Measurements from ENCODE around the gene MSI2.
"Not testable (repeated sequence)": the region's sequence is repeated elsewhere in the genome, so short reads cannot be mapped to it uniquely, and the experiment has no call there.

The MSI2 gene
- 143 to 191 reads per million in 2 donors for total RNA-seq

DNA sequence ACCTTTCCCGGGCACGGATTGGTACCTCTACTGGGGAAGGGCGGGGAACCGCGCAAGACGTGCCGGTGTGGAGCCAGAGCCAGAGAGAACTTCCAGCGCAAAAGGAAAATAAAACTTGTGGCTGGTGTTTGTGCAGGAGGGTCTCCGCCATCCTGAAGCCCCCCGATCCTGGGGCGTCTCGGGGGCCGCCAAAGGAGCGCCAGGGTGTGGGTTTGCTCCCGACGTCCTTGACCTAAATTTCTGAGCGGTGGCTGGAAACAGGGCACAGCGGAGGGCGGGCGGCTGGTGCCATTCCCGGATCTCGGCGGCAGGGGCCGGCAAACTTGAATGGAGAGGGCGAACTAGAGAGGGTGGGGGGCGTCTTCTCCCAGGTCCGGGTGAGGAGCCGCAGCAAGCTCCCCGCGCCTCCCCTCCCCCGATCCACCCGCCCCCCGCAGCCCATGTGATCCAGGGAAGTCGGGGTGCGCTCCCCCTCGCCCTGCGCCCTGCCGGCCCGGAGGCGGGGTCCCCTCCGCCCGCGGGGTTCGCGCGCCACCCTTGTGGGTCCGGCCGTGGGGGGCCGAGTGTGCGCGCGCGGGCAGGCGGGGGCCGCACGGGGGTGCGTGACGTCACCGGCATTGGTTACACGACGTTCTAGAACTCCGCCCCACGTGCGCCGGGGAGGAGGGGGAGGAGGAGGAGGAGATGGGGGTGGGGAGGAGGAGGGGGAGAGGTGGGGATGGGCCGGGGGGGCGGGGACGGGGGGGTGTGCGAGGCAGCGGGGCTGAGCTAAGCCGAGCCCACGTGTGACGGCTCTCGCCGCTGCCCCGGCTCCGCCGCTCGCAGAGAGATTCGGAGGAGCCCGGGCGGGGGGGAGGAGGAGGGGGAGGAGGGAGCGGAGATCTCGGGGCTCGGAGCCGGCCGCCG, at the start of gene MSI2:
Gene MSI2, plus strand, starts transcription at position 748 of the 906 bp plus-strand sequence. CDS start 220 bp downstream, outside the sequence.
- peak; percentile 89 for DNase-seq

DNA sequence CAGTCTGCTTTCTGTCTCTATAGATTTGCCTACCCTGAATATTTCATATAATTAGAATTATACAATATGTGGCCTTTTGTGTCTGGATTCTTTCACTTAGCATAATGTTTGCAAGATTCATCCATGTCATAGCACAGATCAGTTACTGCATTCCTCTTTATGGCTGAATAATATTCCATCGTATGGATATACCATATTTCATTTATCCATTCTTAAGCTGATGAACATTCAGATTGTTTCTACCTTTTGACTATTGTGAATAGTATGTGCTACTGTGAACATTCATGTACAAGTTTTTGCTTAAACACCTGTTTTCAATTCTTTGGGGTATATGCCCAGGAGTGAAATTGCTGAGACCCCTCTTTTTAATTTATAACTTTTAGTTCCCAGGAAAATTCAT, 49.4 kb upstream of the MSI2 start:
- no peak for DNase-seq

DNA sequence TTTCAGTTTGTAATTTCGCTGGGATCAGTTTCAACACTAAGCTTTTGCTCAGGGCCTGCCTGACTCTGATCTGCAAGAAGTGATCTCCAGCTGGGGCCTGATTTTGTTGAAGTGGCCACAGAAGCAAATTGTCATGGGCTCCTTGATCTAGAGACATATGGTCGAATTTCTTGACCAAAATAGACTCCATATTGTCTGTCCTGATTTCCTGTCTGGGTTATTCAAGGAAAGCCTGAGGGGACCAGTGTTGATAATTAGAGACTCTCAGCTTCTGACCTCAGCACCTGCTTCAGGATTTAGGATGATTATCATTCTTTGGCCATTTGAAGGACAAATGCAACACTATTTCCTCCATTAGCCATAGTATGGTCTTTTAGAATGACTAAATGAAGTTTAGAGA, 48.9 kb upstream of the MSI2 start:
- no peak for DNase-seq

DNA sequence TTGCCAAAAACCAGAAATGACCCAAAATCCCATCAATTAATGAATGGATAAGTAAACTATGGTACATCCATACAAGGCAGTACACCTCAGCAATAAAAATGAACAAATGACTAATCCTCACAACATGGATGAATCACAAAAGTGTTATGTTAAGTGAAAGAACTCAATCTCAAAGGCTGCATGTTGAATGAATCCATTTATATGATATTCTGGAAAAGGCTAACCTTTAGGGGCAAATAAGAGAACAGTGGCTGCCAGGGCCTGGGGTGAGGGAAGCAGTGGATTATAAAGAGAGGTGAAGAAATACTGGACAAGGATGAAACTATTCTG, 46.1 kb upstream of the MSI2 start:
- no peak for DNase-seq

DNA sequence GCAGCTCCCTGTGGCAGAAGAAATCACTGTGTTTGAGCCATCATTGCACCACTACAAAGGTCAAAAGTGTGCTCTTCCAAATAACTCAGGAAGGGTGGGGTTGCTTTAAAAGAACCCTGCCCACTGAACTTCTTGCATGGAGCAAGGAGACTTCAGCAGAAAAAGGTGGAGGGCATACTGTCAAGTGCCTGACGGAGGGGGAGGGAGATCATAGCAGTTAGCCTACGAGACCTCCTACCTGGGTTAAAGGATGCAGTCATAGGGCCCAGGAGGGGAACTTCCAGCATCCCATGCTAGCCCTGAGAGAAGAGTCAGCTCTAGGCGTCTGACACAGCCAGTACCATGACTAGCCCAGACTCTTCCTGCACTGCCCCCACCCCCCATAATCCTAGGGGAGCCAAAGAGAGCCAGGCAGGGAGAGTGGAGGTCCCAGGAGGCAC, 45.3 kb upstream of the MSI2 start:
- DNase-seq, result no peak

DNA sequence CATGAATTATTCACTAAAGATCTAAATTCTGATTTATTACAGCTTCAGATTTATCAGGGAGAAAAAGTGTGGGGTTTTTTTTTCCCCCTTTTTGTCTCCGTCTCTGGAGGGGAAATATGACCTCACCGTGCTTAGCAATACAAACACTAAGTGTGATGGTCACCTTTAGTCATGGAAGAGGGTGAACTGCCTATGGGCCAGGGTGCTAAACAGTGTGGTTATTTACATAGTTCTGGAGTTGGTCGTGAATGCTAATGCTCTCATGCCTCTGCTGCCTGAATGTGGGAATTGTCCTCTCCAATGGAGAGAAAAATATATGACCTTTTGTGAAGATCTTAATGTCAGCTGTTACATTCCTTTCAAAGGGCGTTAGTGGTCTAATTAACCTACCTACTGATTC, 44.8 kb upstream of the MSI2 start:
- no peak for DNase-seq

DNA sequence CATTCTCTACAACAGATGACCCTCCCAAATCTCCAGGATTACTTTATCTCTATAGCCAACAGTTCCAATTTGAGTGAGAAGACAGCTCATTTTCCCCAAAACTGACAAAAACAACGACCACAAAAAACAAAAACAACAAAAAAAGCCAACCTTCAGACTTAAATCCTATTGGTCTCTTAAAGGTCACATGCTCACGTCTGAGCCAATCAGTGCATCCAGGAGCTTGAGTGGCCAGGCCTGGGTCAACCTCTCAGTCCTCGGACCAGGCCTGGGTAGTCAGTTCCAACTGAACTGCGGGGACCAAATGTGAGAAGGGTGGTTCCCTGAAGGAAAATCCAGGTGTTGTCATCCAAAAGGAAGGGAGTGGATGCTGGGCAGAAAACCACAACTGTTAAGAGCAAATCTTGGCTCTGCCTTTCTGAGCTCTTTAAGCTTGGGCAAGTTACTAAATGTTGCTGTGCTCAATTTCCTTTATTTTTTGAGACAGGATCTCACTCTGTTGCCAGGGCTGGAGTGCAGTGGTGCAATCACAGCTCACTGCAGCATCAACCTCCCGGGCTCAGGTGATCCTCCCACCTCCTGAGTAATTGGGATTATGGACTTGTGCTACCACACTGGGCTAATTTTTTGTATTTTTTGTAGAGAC, 43.0 kb upstream of the MSI2 start:
- DNase-seq, result no peak

DNA sequence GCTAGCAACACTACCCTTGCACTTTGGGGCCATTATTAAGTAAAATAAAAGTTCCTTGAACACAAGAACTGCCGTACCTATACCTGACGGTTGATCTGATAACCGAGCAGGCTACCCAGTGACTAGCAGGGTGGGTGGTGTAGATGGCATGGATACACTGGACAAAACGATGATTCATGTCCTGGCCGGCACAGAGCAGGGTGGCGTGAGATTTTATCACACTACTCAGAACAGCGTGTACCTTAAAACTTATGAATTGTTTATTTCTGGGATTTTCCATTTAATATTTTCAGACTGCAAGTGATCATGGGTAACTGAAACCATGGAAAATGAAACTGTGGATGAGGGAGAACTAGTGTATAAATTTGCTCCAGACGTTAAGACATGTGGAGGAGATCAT, 41.0 kb upstream of the MSI2 start:
- DNase-seq, result no peak

DNA sequence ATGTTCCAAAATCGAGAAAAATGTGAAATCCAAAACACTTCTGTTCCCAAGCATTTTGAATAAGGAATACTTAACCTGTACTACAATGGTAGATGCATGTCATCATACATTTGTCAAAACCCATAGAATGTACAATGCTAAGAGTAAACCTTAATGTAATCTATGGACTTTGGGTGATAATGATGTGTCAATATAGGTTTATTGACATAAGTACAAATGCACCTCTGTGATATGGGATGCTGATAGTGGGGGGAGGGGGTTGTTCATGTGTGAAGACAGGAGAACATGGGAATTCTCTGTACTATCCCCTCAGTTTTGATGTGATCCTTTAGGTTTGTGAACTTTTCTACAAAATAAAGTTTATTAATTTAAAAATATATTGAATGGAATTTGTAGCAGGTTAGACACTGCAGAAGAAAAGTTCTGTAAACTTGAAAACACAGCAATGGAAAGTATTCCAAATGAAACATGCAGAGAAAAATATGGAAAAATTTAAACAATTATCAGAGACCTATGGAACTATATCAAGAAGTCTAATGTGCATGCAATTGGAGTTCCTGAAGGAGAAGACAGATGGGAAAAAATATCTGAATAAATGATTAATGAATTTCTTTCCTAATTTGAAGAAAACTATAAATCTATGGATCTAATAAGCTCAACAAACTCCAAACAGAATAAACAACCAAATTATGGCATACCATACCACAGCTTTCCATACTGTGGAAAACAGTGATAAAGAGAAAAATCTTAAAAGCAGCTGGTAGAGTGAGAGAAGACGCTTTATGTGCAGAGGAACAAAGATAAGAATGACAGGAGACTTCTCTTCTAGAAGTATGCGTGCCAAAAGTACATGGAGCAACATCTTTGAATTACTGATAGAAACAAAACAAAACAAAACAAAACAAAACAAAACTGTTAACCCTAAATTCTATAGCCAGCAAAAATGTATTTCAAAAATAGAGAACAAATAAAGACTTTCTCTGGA, 34.7 kb upstream of the MSI2 start:
- no peak for DNase-seq

DNA sequence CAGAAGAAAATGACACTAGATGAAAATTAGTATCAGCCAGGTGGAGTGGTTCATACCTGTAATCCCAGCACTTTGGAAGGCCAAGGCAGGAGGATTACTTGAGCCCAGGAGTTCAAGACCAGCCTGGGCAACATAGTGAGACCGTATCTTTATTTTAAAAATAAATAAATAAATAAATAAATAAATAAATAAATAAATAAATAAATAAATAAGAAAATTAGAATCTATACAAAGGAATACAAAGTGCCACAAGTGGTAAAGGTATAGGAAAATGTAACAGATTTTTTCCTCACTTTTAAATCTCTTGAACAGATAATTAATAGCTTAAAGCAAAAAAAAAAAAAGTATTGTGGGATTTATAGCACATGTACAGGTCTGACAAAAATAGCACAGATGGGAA, 33.9 kb upstream of the MSI2 start:
- not testable (repeated sequence) for DNase-seq

DNA sequence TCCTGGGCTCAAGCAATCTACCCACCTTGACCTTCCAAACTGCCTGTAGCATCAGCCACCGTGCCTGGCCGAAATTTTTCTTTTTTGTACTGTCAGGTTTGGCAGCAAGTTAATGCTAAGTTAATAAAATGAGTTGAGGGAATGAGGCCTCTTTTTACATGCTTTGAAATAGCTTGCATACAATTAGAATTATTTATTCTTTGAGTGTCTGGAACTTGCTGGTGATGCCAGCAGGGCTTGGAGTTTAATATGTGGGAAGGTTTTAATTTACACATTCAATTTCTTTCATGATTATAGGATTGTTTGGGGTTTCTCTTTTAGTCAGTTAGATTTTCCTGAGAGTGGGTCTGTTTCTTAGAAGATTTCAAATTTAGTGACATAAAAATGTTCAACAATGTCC, 31.2 kb upstream of the MSI2 start:
- no peak for DNase-seq

DNA sequence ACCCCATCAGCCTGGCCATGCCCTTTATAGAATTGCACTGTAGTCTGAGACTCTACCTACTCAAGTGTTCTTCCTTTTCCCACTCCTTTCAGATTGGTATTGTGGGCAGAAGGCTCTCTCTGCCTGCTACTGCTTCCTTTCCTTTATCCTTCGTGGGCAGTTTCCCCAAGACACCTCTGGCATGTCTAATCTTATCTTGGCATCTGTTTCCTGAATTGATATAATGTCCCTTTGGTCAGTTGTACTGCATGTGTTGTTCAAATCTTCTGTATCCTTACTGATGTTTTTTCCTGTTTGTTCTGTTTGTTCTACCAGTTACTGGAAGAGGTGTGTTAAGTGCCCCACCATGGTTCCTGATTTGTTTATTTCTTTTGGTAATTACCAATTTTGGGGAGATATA, 29.5 kb upstream of the MSI2 start:
- no peak for DNase-seq

DNA sequence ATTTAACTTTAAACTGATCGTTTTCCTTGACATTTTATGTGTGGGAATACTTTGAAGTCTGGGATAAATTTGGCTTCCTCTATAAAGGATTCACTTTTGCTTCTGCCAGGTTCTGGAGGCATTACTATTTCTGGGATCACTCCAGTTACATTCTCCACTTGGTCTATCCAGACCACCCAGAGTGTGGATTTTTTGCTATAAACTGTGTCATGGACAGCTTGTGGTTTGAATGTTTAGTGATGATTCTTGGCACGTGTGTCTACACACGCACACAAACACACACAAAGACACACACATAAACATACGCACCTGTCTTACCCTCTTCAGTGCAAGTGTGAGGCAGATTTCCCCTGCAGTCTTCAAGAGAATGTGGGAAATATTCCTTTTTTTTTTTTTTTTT, 27.4 kb upstream of the MSI2 start:
- no peak for DNase-seq

DNA sequence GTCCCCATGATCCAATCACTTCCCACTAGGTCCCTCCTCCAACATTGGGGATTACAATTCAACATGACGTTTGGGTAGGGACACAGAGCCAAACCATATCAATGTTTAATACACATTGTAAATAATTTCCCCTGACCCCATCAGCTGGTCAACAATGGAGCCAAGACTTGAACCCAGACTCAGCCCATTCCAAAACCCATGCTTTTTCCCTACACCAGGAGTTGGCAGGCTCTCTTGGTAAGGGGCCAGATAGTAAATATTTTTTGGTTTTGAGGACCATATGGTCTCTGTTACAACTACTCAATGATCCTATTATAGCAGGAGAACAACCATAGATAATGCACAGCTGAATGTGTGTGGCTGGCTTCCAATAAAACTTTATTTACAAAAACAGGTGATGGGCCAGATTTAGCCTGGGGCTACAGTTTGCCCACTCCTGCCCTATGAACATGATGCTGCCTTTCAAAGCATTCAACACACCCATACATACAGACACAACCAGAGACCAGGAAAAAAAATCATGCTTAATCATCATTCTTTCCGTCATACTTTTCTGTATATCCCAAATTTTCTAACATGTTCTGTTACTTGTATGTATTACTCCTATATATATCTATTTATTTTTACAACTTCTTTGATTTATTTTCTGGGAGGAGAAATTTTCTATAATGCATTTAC, 22.1 kb upstream of the MSI2 start:
- DNase-seq, result no peak

DNA sequence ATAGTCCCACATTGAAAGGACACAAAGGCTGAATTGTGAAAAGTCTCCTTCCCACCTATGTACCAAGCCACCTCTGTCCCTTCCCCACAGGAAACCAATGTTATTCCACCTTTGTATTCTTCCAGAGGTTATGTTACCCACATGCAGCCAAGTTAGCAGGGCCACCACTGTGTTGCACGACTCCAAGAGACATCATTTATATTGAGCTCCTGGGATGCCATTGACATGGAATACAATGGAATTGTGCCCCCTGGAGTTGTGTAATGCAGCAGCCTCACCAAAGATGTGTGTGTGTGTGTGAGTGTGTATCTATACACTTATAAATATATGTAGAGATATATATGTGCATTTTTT, 21.6 kb upstream of the MSI2 start:
- DNase-seq, result no peak

DNA sequence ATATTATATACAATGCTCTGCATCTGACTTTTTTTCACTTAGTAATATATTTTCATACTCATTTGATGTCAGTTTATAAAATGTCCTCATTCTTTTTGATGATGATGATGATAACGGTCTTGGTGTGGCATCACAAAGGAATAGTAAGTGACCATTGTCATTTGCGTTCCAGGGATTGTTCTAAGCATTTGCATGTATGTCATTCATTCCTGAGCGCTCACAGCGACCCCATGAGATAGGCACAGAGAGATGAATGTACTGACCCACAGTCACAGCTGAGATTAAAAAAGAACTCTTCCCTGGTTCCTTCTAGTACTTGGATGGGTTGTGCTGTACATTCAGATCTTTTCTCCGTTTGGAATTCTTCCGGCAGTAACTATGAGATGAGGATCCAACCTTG, 21.2 kb upstream of the MSI2 start:
- DNase-seq, result no peak

DNA sequence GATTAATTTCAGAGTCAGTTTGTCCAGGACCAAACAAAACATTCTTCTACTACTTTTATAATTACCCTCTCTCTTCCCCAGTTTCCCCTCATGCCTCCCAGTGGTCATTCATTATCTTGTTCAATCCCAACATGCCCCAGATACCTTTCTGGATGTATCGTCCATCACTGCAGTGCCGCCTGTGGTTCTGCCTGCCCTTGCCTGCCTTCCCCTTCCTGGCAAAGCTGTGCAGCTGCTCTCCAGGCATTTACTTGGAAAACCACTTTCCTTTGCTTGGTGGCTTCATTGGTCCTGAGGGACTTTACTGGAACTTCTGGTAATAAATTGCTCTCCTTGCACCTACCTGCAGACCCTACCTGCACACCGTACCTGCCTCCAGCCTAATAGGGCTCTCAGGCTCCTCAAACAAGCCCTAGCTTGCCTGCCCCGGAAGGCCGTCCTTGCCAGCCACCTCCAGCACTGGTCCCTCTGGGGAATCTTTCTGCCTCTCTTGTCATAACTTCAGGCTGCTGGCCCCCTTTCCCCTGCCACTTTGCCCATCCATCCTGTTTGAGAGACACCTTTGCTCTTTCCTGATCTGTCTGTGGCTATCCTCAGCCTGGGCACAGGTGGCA, 19.5 kb upstream of the MSI2 start:
- DNase-seq, result no peak

DNA sequence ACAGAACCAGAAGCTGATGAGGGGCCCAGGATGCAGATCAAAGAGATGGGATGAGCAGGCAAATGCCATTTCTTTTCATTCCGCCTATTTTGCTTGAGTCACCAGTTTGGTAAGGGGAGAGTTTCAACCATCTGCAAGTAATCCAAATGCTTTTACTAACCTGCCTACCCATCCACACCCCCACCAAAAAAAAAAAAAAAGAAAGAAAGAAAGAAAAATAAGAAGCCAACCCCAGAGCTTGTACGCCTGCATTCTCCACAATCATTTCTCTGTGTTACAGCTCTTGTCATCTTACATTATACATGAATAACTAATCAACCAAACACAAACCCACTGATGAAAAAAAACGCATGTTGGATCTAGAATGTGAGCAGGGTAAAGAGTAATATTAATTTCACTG, 15.7 kb upstream of the MSI2 start:
- no peak for DNase-seq

DNA sequence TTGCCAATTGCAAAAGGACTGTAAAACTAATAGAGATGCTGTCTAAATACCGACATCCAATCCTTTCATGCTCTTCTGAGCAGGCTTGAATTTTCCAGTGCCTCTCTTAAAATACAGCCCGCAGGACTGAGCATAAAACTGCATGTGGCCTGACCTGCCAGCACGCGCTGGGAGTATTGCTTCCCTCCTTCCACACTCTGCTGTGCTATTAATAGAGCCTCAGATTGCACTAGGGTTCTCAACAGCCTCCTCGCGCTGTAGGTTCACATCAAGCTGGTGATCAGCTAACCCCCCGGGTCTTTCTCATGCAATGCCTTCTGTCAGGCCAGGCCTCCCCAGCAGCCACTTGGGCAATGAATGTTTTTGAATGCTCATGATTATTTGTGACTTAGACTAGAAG, 14.2 kb upstream of the MSI2 start:
- DNase-seq, result no peak

DNA sequence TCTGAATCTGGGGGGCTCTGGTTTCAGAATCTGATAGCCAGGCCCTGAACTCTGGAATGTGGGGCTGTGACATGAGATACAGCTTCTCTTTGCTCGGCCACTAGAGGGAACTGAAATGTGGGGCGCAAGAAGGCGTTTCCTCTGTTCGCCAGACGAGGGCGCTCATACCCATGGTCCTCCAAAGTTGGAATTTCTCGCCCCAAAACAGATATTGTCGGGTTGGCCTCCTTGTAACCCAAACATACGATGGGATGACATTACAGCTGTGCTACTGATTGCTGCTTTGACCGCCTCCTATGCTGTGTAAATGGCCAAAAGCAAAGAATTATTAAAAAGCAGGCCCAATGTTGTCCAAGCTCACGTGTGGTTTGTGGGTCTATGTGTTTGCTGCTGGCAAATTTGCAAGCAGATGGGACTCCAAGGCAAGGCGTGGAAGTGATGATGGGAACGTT, 13.1 kb upstream of the MSI2 start:
- no peak for DNase-seq

DNA sequence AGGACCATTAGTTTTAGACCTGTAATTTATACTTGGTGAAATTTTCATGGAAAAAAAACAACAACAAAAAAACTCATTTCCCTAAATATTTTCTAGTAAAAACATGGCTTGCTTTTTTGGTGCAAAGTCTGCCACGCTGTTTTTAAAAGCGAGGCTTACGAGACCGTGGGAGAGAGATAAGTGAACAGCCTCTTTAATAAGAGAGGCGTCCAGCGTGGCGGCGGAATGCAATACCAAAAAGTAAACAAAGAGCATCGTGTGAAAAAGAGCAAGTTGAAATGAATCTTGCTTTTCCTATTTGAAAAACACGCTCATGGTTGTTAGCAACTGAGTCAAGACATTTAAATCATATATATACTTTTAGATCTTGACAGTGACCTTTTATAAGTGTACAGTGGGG, 10.5 kb upstream of the MSI2 start:
- no peak for DNase-seq

DNA sequence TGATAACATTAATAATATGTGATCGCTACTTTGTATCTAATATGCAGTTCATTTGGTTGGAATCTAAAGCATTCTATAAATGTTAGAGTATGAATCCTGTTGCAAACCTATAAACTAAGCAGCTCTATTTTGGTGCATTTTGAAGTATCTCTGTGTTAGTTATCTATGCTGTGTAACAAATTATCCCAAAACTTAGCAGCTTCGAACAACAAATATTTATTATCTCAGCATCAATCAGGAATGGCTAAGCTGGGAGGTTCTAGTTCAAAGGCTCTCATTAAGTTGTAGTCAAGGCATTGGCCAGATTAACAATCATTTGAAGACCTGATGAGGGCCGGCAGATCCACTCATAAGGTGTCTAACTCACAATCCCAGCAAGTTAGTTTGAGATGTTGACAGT, 10.1 kb upstream of the MSI2 start:
- DNase-seq, result no peak
